ENCODE results near the gene ATOH8. TPM values are rescaled to one million over a fixed set of nuclear protein-coding genes. Genes with fewer than 3 reads are reported as not detected.

Gene ATOH8
- total and polyA plus RNA-seq, 2 donors (not counting 1 experiment from before 2014, with no cell fraction given): not detected

DNA sequence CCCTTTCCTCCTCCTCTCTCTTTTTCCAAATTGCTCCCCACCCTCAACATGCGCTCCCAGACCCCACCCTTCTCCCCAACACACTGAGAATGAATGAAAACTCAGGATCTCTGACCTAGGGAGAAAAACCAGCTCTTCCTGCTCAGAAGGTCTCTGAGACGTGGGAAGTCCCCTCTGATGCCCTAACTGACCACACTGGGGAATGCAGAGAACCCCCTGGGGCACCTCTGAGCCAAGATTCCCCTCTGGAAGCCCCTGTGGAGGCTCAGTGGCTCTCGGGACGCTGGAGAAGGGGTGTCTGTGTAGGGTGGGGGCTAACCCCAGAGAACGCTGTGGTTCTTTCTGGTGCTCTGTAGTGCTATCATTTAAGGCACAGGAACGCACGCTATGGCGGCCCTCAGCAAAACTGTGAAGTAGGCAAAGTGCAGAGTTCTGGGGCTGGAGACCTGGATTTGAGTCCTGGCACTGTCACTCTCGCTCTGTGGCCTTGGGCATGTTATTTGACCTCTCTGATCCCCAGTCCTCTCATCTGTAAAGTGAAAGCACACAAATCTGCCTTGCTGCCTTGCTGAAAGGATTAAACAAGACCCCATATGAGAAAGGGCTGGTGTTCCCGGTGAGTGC lies 17.1 kb downstream of the ATOH8 start:
- Histone ChIP-seq H3K79me2 (ENCODE audit: control insufficient read depth, insufficient read depth, low read length) (no peaks in the 10 kb centered on the region), H3K27me3 (replicated peaks in 1 of 4; ENCODE audit: control extremely low read depth in 1 of 4, control insufficient read depth in 3 of 4, insufficient read depth in 4 of 4, low read length in 3 of 4) (peaks cover 0 to 49% (median 6%) of the 10 kb centered on the region in 4 experiments), H2AFZ (ENCODE audit: insufficient read depth, low read depth, low read length, poor library complexity, severe bottlenecking) (no peak overlapping the region), H3K9ac (ENCODE audit: low read length) (no peak overlapping the region), H3K27ac (ENCODE audit: low read length in 2 of 2) (no peak overlapping the region), H3K36me3 (replicated peaks in 1 of 2; ENCODE audit: control extremely low read depth in 1 of 2, control insufficient read depth in 1 of 2, extremely low read depth in 1 of 2, insufficient read depth in 2 of 2, low read length in 1 of 2) (no peaks in the 10 kb centered on the region), H4K20me1 (ENCODE audit: control insufficient read depth, insufficient read depth, low read length, poor library complexity, severe bottlenecking) (no peaks in the 10 kb centered on the region), H3K4me1 (ENCODE audit: control insufficient read depth in 2 of 2, insufficient read depth in 2 of 2, low read length in 2 of 2) (peaks cover 0 to under 1% of the 10 kb centered on the region in 2 donors), H3K9me3 (ENCODE audit: control extremely low read depth in 1 of 3, control insufficient read depth in 2 of 3, insufficient read depth in 1 of 3, low read length in 2 of 3) (peaks cover 0 to 10% (median 0%) of the 10 kb centered on the region in 3 donors), H3K4me3 (ENCODE audit: control extremely low read depth in 1 of 5, extremely low read depth in 1 of 5, insufficient read depth in 1 of 5, low read depth in 2 of 5, low read length in 4 of 5) (no peak overlapping the region), H3K4me2 (replicated peaks; ENCODE audit: low read depth, low read length, poor library complexity, severe bottlenecking) (no peak overlapping the region)
- Mint-ChIP-seq H3K27ac (no peak overlapping the region), H3K4me1 (no peaks in the 10 kb centered on the region), H3K4me3 (no peak overlapping the region), H3K27me3 (peaks cover 40% of the 10 kb centered on the region), H3K9me3 (ENCODE audit: insufficient read depth) (no peaks in the 10 kb centered on the region)
- no peak for ATAC-seq (ENCODE audit: low read depth)
- DNase-seq: no peak
- ChIA-PET POLR2A (no interaction called here), CTCF (no interaction called here)
- intact Hi-C loops (cut with micrococcal nuclease): no loop called here
- 90% methylated on average over 10 of the region's 10 CpGs for WGBS (ENCODE audit: insufficient coverage)
- no peak for TF ChIP-seq EZH2 (IDR thresholded peaks at IDR 0.05; ENCODE audit: borderline replicate concordance, insufficient read depth, low read depth, low read length, poor library complexity, severe bottlenecking)

DNA sequence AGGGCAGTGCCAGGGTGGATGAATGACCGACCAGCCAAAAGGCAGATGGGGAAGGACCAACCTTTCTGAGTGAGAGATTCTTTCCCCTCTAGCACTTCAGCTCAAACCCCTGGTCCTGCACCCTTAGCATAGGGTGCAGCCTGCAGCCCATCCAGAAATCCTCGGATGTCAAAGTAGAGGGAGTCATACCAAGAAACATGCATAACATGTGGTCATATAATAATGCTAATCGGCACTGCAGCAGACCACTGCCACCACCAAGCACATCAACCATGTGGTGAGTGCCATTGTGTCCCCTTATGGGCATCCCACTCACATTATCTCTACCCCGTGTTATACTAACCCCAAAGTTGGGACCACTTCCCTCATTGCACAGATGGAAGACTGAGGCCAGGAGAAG lies 17.7 kb downstream of the ATOH8 start:
- Histone ChIP-seq H3K36me3 (replicated peaks in 1 of 2; ENCODE audit: control extremely low read depth in 1 of 2, control insufficient read depth in 1 of 2, extremely low read depth in 1 of 2, insufficient read depth in 2 of 2, low read length in 1 of 2) (no peaks in the 10 kb centered on the region), H3K9ac (ENCODE audit: low read length) (no peak overlapping the region), H3K4me3 (ENCODE audit: control extremely low read depth in 1 of 5, extremely low read depth in 1 of 5, insufficient read depth in 1 of 5, low read depth in 2 of 5, low read length in 4 of 5) (no peak overlapping the region), H3K27me3 (replicated peaks in 1 of 4; ENCODE audit: control extremely low read depth in 1 of 4, control insufficient read depth in 3 of 4, insufficient read depth in 4 of 4, low read length in 3 of 4) (peaks cover 0 to 43% (median 6%) of the 10 kb centered on the region in 4 experiments), H2AFZ (ENCODE audit: insufficient read depth, low read depth, low read length, poor library complexity, severe bottlenecking) (no peak overlapping the region), H3K4me2 (replicated peaks; ENCODE audit: low read depth, low read length, poor library complexity, severe bottlenecking) (no peak overlapping the region), H3K27ac (ENCODE audit: low read length in 2 of 2) (no peak overlapping the region), H3K9me3 (ENCODE audit: control extremely low read depth in 1 of 3, control insufficient read depth in 2 of 3, insufficient read depth in 1 of 3, low read length in 2 of 3) (peaks cover 0 to 10% (median 0%) of the 10 kb centered on the region in 3 donors), H3K4me1 (ENCODE audit: control insufficient read depth in 2 of 2, insufficient read depth in 2 of 2, low read length in 2 of 2) (no peaks in the 10 kb centered on the region), H4K20me1 (ENCODE audit: control insufficient read depth, insufficient read depth, low read length, poor library complexity, severe bottlenecking) (no peaks in the 10 kb centered on the region), H3K79me2 (ENCODE audit: control insufficient read depth, insufficient read depth, low read length) (no peaks in the 10 kb centered on the region)
- intact Hi-C loops (cut with micrococcal nuclease): no loop called here
- ATAC-seq (ENCODE audit: low read depth) (no peak), DNase-seq (no peak)
- H3K4me3 Mint-ChIP-seq: no peak overlapping the region
- POLR2A ChIA-PET: interaction anchor here (0.7 kb wide), 1 partner anchor 223 kb away, joined by 4 read pairs; no protein-coding TSS in a partner anchor
- CTCF ChIA-PET: no interaction called here
- no peaks in the 10 kb centered on the region for H3K9me3 Mint-ChIP-seq (ENCODE audit: insufficient read depth)
- no peak overlapping the region for H3K27ac Mint-ChIP-seq
- 64% methylated on average over 3 of the region's 4 CpGs for WGBS (ENCODE audit: insufficient coverage)
- peaks cover 35% of the 10 kb centered on the region for H3K27me3 Mint-ChIP-seq
- TF ChIP-seq, protein P1, sequence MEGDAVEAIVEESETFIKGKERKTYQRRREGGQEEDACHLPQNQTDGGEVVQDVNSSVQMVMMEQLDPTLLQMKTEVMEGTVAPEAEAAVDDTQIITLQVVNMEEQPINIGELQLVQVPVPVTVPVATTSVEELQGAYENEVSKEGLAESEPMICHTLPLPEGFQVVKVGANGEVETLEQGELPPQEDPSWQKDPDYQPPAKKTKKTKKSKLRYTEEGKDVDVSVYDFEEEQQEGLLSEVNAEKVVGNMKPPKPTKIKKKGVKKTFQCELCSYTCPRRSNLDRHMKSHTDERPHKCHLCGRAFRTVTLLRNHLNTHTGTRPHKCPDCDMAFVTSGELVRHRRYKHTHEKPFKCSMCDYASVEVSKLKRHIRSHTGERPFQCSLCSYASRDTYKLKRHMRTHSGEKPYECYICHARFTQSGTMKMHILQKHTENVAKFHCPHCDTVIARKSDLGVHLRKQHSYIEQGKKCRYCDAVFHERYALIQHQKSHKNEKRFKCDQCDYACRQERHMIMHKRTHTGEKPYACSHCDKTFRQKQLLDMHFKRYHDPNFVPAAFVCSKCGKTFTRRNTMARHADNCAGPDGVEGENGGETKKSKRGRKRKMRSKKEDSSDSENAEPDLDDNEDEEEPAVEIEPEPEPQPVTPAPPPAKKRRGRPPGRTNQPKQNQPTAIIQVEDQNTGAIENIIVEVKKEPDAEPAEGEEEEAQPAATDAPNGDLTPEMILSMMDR (IDR thresholded peaks at IDR 0.05): no peak
- no peak for TF ChIP-seq EZH2 (IDR thresholded peaks at IDR 0.05; ENCODE audit: borderline replicate concordance, insufficient read depth, low read depth, low read length, poor library complexity, severe bottlenecking)
- no peaks in the 10 kb centered on the region for H3K4me1 Mint-ChIP-seq
